GM13976 (cell line): ENCODE results near the gene FOXL3.

Source experiments
- DNase-seq: peaks from one replicate; pipeline ENCODE4 v3.0.0; 2012; ENCODE audit warnings: low spot score
- in situ Hi-C: fragments of 300-500 bp; cut with MboI; formaldehyde crosslinking; loops from one replicate; pipeline ENCODE4 v1.12.0; 2022; ENCODE audit warnings: low sequenced_read_pairs, mixed read lengths, inconsistent platforms; ENCODE audit not compliant: unreplicated experiment
- TF ChIP-seq, protein P1 (sequence below): IDR thresholded peaks from 2 replicates; pipeline ENCODE4 v1.5.1; 2012; ENCODE audit warnings: borderline replicate concordance, mild to moderate bottlenecking; ENCODE audit not compliant: insufficient read depth; ENCODE audit errors: extremely low read depth, missing control alignments, control extremely low read depth

The FOXL3 gene

DNA sequence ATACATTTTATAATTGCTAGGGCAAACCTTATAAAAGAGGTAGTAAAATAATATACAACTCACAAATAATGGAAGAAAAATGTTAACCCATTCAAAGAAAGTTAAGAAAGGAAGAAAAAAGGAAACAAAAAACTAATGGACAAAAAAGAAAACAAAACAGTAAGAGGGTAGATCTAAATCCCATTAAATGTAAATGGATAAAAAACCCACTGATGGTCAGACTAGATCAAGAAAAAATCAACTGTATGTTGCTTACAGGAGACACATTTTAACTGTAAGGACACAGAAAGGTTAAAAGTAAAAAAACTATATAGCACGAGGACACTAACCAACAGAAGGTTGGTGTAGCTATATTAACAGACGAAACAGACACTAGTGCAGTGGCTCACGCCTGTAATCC is 18.0 kb downstream of the FOXL3 start:
- no peak for DNase-seq
- in situ Hi-C loops: no loop called here
- TF ChIP-seq, protein P1, sequence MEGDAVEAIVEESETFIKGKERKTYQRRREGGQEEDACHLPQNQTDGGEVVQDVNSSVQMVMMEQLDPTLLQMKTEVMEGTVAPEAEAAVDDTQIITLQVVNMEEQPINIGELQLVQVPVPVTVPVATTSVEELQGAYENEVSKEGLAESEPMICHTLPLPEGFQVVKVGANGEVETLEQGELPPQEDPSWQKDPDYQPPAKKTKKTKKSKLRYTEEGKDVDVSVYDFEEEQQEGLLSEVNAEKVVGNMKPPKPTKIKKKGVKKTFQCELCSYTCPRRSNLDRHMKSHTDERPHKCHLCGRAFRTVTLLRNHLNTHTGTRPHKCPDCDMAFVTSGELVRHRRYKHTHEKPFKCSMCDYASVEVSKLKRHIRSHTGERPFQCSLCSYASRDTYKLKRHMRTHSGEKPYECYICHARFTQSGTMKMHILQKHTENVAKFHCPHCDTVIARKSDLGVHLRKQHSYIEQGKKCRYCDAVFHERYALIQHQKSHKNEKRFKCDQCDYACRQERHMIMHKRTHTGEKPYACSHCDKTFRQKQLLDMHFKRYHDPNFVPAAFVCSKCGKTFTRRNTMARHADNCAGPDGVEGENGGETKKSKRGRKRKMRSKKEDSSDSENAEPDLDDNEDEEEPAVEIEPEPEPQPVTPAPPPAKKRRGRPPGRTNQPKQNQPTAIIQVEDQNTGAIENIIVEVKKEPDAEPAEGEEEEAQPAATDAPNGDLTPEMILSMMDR: no peak

DNA sequence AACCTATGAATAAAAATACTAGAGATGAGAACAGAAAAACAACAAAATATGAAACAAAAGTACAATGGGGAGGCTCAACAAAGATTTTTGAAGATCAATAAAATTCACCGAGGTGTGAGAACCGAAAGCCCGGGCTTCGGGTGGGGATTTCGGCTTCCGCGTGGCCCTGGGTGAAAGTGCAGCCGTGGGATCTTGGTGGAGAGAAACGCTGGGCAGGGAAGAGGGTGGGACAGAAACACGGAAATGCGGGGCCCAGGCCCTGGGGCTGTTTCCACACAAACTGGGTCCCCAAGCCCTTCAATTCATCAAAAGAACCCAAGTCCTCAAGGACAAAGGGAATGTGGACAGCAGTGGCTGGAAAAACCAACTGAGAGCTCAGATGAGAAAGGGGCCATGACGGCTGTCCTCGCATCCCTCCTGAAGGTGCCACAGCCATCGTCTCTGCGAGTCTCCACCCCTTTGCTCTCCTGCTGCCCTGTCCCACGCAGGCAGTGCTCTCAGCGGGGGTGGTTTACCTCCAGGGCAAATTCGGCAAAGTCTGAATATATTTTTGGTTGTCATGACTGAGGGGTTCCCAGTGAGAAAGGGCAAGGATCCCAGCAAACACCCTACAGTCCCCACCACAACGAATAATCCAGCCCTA is 19.7 kb downstream of the FOXL3 start:
- in situ Hi-C loops: loop anchor here (10.0 kb wide), 1 partner anchor 565 kb away; the partner anchor contains the start of gene GET4
- DNase-seq: no peak
- TF ChIP-seq, protein P1: no peak

DNA sequence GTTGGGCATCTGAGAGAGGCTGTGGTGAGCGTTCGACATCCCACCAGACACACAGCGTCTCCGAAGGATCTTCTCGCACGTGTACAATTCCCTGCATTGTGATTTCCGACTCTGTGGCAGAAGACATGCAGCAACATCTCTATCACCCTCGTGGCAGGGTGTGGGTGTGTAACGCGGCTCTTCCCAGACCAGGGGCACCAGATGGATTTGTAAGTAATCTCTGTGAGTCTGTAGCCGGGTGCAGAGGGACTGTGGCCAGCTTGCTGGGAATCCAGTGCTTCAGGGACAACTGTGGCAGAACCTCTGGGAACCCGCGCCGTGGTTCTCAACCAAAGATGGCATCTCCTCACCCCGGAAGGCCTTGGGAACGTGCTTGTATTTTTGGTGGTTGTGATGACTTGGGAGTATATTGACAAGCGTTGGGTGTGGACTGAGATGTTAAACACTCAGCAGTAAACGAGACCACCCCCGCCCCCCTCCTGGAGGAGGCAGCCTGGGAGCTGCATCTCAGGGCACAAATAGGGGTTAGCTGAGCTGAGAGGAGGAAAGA is 21.2 kb downstream of the FOXL3 start:
- TF ChIP-seq, protein P1: no peak
- no peak for DNase-seq
- in situ Hi-C loops: loop anchor here (10.0 kb wide), 1 partner anchor 564 kb away; the partner anchor contains the start of gene GET4

DNA sequence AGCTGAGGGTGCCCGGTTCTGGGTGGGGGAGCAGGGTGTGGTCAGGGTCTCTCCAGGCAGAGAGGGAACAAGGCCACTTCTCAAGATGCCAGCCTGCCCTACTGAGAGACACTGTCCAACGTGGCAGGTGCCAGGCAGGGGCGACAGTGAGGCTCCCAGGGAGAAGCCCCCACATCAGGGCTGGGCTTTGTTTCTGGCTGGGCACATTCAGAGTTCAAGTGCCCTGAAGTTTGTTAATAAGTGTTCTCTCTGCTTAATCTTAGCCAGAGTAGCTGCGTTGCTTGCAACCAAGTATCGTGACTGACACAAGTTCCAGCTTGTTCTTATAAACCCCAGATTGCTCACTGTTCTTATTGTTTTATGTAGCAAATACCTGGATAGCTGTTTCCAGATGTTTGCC is 21.8 kb downstream of the FOXL3 start:
- TF ChIP-seq, protein P1: no peak
- in situ Hi-C loops: loop anchor here (10.0 kb wide), 1 partner anchor 563 kb away; the partner anchor contains the start of gene GET4
- no peak for DNase-seq

DNA sequence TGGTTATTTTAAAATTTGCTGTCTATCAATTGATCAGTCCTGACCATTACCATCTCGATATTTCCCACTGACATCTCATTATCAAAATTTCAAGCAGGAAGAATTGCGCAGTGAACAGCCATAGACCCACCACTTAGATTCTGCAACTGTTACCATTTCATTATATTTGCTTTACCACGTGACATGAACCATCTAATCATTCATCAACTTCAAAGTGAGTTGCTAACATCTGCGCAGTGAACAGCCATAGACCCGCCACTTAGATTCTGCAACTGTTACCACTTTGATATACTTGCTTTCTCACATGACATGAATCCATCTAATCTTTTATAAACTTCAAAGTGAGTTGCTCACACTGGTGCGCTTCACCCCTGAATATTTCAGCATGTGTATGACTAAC is 22.5 kb downstream of the FOXL3 start:
- in situ Hi-C loops: loop anchor here (10.0 kb wide), 1 partner anchor 562 kb away; the partner anchor contains the start of gene GET4
- TF ChIP-seq, protein P1: no peak
- DNase-seq: no peak

- no peak for DNase-seq
- TF ChIP-seq, protein P1: no peak
- in situ Hi-C loops: loop anchor here (10.0 kb wide), 1 partner anchor 560 kb away; the partner anchor contains the start of gene GET4
These were observed 24.9 kb downstream of the FOXL3 start for GRCh38 chr7:314853-315252.
